Central memory CD8-positive, alpha-beta T cell (primary cell): ENCODE measurements around the gene RAD54L.
A peak's percentile ranks its signal among the peaks of the same experiment; 100 is the strongest.

Experiments used
- ATAC-seq: fragments of 150-1000 bp; cut with Tn5 transposase; replicated peaks from 2 replicates; pipeline ENCODE4 v1.10.0; 2022; ENCODE audit warnings: mild to moderate bottlenecking, moderate FRiP score, moderate number of reproducible peaks; ENCODE audit not compliant: poor library complexity, severe bottlenecking; ENCODE audit errors: extremely low read depth
- DNase-seq, 2 donors: peaks; one replicate each; pipeline ENCODE4 v3.0.0; 2021; ENCODE audit warnings: low spot score in 2 of 2
- H3K27ac Mint-ChIP-seq: one replicate; pipeline ENCODE4 v1.8.0; 2022; ENCODE audit warnings: low read depth, mild to moderate bottlenecking, moderate library complexity, mixed read lengths
- H3K27me3 Mint-ChIP-seq: one replicate; pipeline ENCODE4 v1.8.0; 2022; ENCODE audit warnings: mixed read lengths
- H3K36me3 Mint-ChIP-seq: one replicate; pipeline ENCODE4 v1.8.0; 2022; ENCODE audit warnings: mild to moderate bottlenecking, moderate library complexity, mixed read lengths; ENCODE audit not compliant: insufficient read depth
- H3K4me1 Mint-ChIP-seq: one replicate; pipeline ENCODE4 v1.8.0; 2022; ENCODE audit warnings: mixed read lengths
- H3K4me3 Mint-ChIP-seq: one replicate; pipeline ENCODE4 v1.8.0; 2022; ENCODE audit warnings: mild to moderate bottlenecking, moderate library complexity, mixed read lengths
- H3K9me3 Mint-ChIP-seq: one replicate; pipeline ENCODE4 v1.8.0; 2022; ENCODE audit warnings: mixed read lengths

Gene RAD54L

DNA sequence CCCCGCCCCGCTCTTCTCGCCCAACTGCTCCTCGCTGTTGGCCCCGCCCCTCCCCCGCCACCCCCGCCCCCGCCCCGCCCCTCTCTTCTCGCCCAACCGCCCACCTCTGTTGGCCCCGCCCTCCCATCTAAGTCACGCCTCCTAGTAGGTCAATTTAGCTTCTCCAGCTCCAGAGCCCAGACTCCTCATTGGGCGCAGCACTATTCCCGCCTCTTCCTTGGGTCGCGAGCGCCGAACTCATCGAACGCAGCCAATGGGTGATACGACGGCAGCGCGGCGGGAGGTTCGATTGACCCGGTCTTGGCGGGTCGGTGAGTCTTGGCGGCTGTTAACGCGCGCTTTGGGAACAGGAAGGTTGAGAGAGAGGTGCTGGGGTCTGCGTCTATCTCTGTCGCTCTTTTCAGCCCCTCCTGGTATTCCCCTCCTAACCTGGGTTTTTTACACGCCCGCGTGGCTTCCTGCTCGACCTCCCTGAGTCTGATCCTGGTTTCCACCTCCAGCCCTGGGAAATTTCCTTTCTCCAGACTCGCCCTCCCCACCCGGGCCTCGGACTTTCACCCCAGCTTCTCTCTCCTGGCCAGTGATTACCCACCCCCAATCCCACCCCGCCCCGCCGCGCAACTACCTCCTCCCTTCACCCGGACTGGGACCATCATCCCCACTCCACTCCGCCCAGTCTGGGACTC lies at the start of gene RAD54L:
TSS of gene RAD54L (plus strand) at position 328 of the 686 bp plus-strand sequence. CDS start 643 bp downstream, outside the sequence.
- H3K27ac Mint-ChIP-seq = peak within 1 kb of the TSS; percentile 67
- H3K9me3 Mint-ChIP-seq = no peaks in the 10 kb centered on the region
- ATAC-seq = peak; percentile 97

DNA sequence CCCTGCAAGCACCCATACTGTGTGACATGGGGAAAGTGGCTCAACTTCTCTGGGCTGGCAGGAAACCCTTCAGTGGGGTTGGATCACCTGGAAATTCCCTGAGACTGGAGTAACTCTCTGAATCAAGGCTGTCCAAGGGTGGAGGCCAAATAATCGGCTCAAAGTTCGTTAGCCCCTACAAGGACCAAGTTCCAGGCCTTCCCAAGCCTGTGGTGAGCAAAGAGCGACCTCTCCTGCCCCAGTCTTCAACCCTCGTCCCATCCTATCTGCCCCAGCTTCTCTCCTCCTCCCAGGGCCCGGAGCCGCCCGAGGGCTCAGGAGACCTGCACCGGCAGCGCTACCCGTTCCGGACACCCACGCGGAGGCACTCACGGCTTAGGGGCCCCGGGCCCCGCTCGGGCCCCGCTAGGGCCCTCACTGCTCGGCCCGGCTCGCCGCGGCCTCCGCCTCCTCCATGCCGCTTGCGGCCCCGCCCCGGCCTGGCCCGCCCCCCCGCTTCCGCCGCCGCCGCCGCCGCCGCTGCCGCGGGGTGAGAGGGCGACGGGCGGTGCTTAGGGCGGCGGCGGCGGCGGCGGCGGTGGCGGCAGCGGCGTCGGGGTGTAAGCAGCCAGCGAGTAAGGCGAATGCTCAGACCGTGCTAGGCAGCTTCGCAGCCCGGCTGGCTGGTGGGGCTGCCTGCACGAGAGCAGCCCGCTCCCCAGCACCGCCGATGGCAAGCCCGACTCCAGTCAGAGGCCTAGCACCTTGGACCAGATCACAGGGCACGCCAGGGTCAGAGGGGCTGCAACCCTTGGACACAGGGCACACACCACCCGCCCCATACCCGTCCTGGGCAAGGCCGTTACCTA lies 49.4 kb upstream of the RAD54L start, which contains the start of gene POMGNT1:
TSS of gene POMGNT1 (minus strand) at position 471 of the 848 bp plus-strand sequence. CDS start 613 bp downstream, outside the sequence.
- no peaks in the 10 kb centered on the region for H3K9me3 Mint-ChIP-seq
- H3K4me1 Mint-ChIP-seq = peaks cover 27% of the 10 kb centered on the region
- H3K36me3 Mint-ChIP-seq = peaks cover 5% of the 10 kb centered on the region
- no peak within 1 kb of the TSS for H3K27ac Mint-ChIP-seq
- peak within 1 kb of the TSS; percentile 79 for H3K4me3 Mint-ChIP-seq
- no peaks in the 10 kb centered on the region for H3K27me3 Mint-ChIP-seq
- DNase-seq (peak; percentile 52 to 60), ATAC-seq (peak; percentile 93)

More for the DNA sequence above, at the start of gene RAD54L:
- no peaks in the 10 kb centered on the region for H3K27me3 Mint-ChIP-seq
- peak; percentile 91 to 94 for DNase-seq
- H3K4me1 Mint-ChIP-seq = peaks cover 21% of the 10 kb centered on the region
- peak within 1 kb of the TSS; percentile 83 for H3K4me3 Mint-ChIP-seq
- H3K36me3 Mint-ChIP-seq = peaks cover 7% of the 10 kb centered on the region

- Mint-ChIP-seq H3K9me3 (no peaks in the 10 kb centered on the region), H3K4me3 (peak overlapping the region; percentile 79)
Measured at GRCh38 chr1:46199233-46199749, 48.3 kb upstream of the RAD54L start.

GRCh38 chr1:46203738-46204405 lies 43.7 kb upstream of the RAD54L start:
- Mint-ChIP-seq H3K27ac (no peak overlapping the region), H3K9me3 (no peaks in the 10 kb centered on the region), H3K4me3 (peak overlapping the region; percentile 62), H3K36me3 (no peaks in the 10 kb centered on the region), H3K4me1 (peaks cover 7% of the 10 kb centered on the region), H3K27me3 (no peaks in the 10 kb centered on the region)
- ATAC-seq (no peak), DNase-seq (no peak)

More at GRCh38 chr1:46199233-46199749, 48.3 kb upstream of the RAD54L start:
- Mint-ChIP-seq H3K4me1 (peaks cover 27% of the 10 kb centered on the region), H3K27ac (no peak overlapping the region), H3K27me3 (no peaks in the 10 kb centered on the region), H3K36me3 (peaks cover 3% of the 10 kb centered on the region)
- DNase-seq (no peak), ATAC-seq (no peak)

- ATAC-seq (no peak), DNase-seq (no peak)
- peaks cover 7% of the 10 kb centered on the region for H3K4me1 Mint-ChIP-seq
- no peaks in the 10 kb centered on the region for H3K27me3 Mint-ChIP-seq
- H3K36me3 Mint-ChIP-seq = no peaks in the 10 kb centered on the region
- H3K4me3 Mint-ChIP-seq = no peak overlapping the region
- H3K27ac Mint-ChIP-seq = no peak overlapping the region
- no peaks in the 10 kb centered on the region for H3K9me3 Mint-ChIP-seq
Measured at GRCh38 chr1:46204406-46204742, 43.2 kb upstream of the RAD54L start.

GRCh38 chr1:46205141-46205540 lies 42.4 kb upstream of the RAD54L start:
- H3K27me3 Mint-ChIP-seq = peaks cover under 1% of the 10 kb centered on the region
- ATAC-seq (no peak), DNase-seq (no peak)
- H3K4me1 Mint-ChIP-seq = peaks cover 7% of the 10 kb centered on the region
- H3K4me3 Mint-ChIP-seq = no peak overlapping the region
- H3K36me3 Mint-ChIP-seq = no peaks in the 10 kb centered on the region
- no peaks in the 10 kb centered on the region for H3K9me3 Mint-ChIP-seq
- no peak overlapping the region for H3K27ac Mint-ChIP-seq

DNA sequence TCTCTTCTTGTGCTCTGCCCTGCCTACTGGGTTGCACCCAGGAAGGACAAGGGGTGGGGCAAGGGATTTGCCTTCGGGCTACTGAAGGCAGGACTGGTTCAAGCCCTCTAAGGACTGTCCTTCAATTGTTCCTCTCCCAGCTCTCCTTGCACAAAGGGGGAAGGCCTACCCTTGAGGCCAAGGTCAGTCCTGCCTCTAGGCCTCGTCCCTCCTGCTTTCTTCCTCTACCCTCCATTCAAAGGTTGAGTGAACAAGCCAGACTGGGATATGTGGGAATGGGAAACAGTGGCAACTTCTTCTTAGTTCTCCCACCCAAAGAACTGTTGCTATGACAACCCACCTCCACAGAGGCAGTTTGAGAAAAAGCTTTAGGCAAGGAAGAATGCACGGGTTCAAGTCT lies 41.8 kb upstream of the RAD54L start:
- no peak overlapping the region for H3K4me3 Mint-ChIP-seq
- H3K27me3 Mint-ChIP-seq = peaks cover 7% of the 10 kb centered on the region
- no peaks in the 10 kb centered on the region for H3K9me3 Mint-ChIP-seq
- no peaks in the 10 kb centered on the region for H3K36me3 Mint-ChIP-seq
- no peak overlapping the region for H3K27ac Mint-ChIP-seq
- DNase-seq = no peak
- peaks cover 7% of the 10 kb centered on the region for H3K4me1 Mint-ChIP-seq
- ATAC-seq = no peak

GRCh38 chr1:46206399-46206798 lies 41.2 kb upstream of the RAD54L start:
- H3K27me3 Mint-ChIP-seq = peaks cover 8% of the 10 kb centered on the region
- H3K36me3 Mint-ChIP-seq = no peaks in the 10 kb centered on the region
- H3K9me3 Mint-ChIP-seq = no peaks in the 10 kb centered on the region
- ATAC-seq = no peak
- H3K27ac Mint-ChIP-seq = no peak overlapping the region
- no peak overlapping the region for H3K4me3 Mint-ChIP-seq
- peaks cover 7% of the 10 kb centered on the region for H3K4me1 Mint-ChIP-seq
- DNase-seq = no peak

DNA sequence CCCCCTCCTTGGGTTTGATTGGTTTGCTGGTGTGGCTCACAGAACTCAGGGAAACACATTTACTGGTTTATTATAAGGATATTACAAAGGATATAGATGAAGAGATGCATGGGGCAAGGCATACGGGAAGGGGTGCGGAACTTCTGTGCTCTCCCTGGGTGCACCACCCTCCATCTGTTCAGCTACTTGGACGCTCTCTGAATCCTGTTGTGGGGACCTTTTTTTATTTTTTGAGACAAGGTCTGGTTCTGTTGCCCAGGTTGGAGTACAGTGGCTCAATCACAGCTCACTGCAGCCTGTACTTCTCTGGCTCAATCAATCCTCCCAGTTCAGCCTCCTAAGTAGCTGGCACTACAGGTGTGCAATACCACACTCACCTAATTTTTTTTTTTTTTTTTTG lies 37.0 kb upstream of the RAD54L start:
- H3K36me3 Mint-ChIP-seq = no peaks in the 10 kb centered on the region
- ATAC-seq = no peak
- peaks cover 8% of the 10 kb centered on the region for H3K27me3 Mint-ChIP-seq
- no peak for DNase-seq
- no peak overlapping the region for H3K4me3 Mint-ChIP-seq
- H3K9me3 Mint-ChIP-seq = no peaks in the 10 kb centered on the region
- H3K4me1 Mint-ChIP-seq = no peaks in the 10 kb centered on the region
- no peak overlapping the region for H3K27ac Mint-ChIP-seq

DNA sequence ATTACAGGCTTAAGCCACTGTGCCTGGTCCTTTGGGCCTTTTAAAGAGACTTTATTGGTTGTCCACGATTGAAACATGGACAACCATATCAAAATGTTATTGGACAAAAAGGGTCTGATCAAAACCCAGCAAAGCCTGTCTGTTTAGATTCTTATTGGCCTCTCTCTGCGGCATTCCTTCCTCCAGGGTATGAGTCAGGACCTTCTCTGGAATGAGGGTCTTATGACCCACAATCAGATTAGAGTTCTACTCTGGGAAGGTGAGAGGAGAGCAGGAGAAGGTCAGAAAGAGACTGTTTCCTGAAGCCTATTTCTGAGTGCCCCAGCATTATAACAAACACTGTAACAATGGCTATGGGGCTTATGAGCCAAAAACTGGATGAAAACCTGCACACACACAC lies 36.5 kb upstream of the RAD54L start:
- no peak overlapping the region for H3K27ac Mint-ChIP-seq

DNA sequence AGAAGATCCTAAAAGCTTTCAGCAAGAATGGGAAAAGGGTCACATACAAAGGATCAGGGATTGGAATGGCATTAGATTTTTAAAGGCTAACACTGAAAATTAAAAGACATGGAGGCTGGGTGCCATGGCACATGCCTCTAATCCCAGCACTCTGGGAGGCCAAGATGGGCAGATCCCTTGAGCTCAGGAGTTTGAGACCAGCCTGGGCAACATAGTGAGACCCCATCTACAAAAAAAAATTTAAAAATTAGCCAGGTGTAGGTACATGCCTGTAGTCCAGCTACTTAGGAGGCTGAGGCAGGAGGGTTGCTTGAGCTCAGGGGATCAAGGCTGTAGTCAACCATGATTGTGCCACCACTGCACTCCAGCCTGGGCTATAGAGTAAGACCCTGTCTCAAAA lies 32.1 kb upstream of the RAD54L start:
- Mint-ChIP-seq H3K27ac (no peak overlapping the region), H3K4me3 (no peak overlapping the region), H3K4me1 (no peaks in the 10 kb centered on the region), H3K27me3 (peaks cover 4% of the 10 kb centered on the region), H3K36me3 (no peaks in the 10 kb centered on the region), H3K9me3 (no peaks in the 10 kb centered on the region)
- no peak for DNase-seq
- no peak for ATAC-seq

More for the DNA sequence above, 36.5 kb upstream of the RAD54L start:
- Mint-ChIP-seq H3K36me3 (no peaks in the 10 kb centered on the region), H3K4me1 (no peaks in the 10 kb centered on the region), H3K27me3 (peaks cover 8% of the 10 kb centered on the region), H3K4me3 (no peak overlapping the region), H3K9me3 (no peaks in the 10 kb centered on the region)
- no peak for DNase-seq
- no peak for ATAC-seq

DNA sequence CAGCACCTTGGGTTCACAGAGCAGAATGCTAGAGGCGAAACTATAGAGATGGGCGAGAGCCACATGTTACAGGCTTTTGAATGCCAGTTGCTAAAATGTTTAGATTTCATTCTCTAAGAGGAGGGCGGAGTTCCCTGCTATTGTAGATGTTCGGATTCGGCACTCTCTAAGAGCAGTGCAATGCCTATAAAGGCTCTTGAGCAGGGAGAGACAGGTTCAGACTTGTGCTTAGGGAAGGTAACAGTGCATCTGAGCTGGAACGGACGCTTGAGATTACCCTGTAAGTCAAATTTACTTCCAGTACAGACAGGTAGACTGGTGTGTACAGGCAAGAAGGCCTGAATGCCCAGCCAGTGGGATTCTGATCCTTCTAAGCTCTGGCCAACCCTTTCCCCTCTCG lies 29.1 kb upstream of the RAD54L start:
- Mint-ChIP-seq H3K4me3 (no peak overlapping the region), H3K36me3 (no peaks in the 10 kb centered on the region), H3K27ac (no peak overlapping the region), H3K9me3 (no peaks in the 10 kb centered on the region), H3K4me1 (peaks cover 2% of the 10 kb centered on the region), H3K27me3 (no peaks in the 10 kb centered on the region)
- no peak for ATAC-seq
- DNase-seq = no peak
